Loucy (cell line): ENCODE results near the gene TAF11L11.
"Not testable (repeated sequence)": the region's sequence is repeated elsewhere in the genome, so short reads cannot be mapped to it uniquely, and the experiment has no call there.

Source experiments
- H2AFZ ChIP-seq: fragments of 200-600 bp; sonication (generic); 2 replicates; pipeline ENCODE4 v1.6.0; 2016; ENCODE audit warnings: antibody characterized with exemption, mild to moderate bottlenecking, low read length, moderate library complexity
- H3F3A ChIP-seq: fragments of 200-600 bp; 2 replicates; pipeline ENCODE4 v1.6.0; 2016; ENCODE audit warnings: antibody characterized with exemption, low read depth, mild to moderate bottlenecking
- H3K27me3 ChIP-seq: fragments of 200-600 bp; sonication (generic); 2 replicates; pipeline ENCODE4 v1.6.1; 2014; ENCODE audit warnings: low read length, mild to moderate bottlenecking; ENCODE audit not compliant: insufficient read depth, poor library complexity, severe bottlenecking
- H3K36me3 ChIP-seq: fragments of 200-600 bp; sonication (generic); 2 replicates; pipeline ENCODE4 v1.6.1; 2016; ENCODE audit warnings: low read length; ENCODE audit not compliant: insufficient read depth
- H3K4me1 ChIP-seq: fragments of 200-600 bp; sonication (generic); 2 replicates; pipeline ENCODE4 v1.5.1; 2014; ENCODE audit warnings: low read length, mild to moderate bottlenecking; ENCODE audit not compliant: insufficient read depth, poor library complexity, severe bottlenecking
- H3K4me2 ChIP-seq: fragments of 200-600 bp; sonication (generic); 2 replicates; pipeline ENCODE4 v1.6.0; 2014; ENCODE audit warnings: antibody characterized with exemption, low read length, low read depth, mild to moderate bottlenecking; ENCODE audit not compliant: poor library complexity, severe bottlenecking
- H3K4me3 ChIP-seq: fragments of 200-600 bp; sonication (generic); 2 replicates; pipeline ENCODE4 v1.5.1; 2014; ENCODE audit warnings: low read length, mild to moderate bottlenecking, mixed read lengths; ENCODE audit not compliant: poor library complexity, severe bottlenecking
- H3K79me2 ChIP-seq: fragments of 200-600 bp; sonication (generic); 2 replicates; pipeline ENCODE4 v1.6.1; 2014; ENCODE audit warnings: low read length; ENCODE audit not compliant: insufficient read depth
- H3K9ac ChIP-seq: fragments of 200-600 bp; sonication (generic); 2 replicates; pipeline ENCODE4 v1.6.0; 2014; ENCODE audit warnings: mild to moderate bottlenecking, low read depth, low read length, moderate library complexity; ENCODE audit not compliant: poor library complexity, severe bottlenecking
- H3K9me2 ChIP-seq: fragments of 200-600 bp; sonication (generic); replicated peaks from 2 replicates; pipeline ENCODE4 v1.6.1; 2016; ENCODE audit warnings: low read depth, low read length, mixed read lengths
- H3K9me3 ChIP-seq: fragments of 200-600 bp; sonication (generic); 2 replicates; pipeline ENCODE4 v1.6.1; 2014; ENCODE audit warnings: mild to moderate bottlenecking, antibody characterized with exemption, low read length, low read depth; ENCODE audit not compliant: insufficient read depth
- H4K20me1 ChIP-seq: fragments of 200-600 bp; sonication (generic); 2 replicates; pipeline ENCODE4 v1.6.0; 2014; ENCODE audit warnings: antibody characterized with exemption, low read length, mild to moderate bottlenecking; ENCODE audit not compliant: insufficient read depth, poor library complexity, severe bottlenecking

TAF11L11 gene

DNA sequence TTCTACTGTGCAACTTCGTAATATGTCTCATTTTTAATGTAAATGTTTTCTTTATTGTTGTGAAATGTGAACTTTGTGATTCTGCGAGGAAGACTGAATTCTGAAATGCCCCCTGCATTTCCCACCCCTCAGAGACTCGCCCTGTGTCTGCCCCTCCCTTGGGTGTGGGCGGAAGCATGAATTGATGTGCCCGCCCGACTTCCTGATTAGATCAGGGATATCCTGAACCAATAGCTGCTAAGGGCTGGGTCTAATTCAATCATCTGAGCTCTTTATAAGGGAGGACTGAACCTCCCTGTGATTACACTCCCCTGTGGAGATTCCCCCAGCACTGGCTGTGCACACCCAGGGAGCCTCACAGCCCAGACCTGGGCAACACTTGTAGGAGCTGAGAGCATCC lies at the start of gene TAF11L11:
TSS of gene TAF11L11 (plus strand) at position 304 of the 400 bp plus-strand sequence.
- H3K27me3 ChIP-seq, H3K9me3 ChIP-seq, H3K9ac ChIP-seq, H2AFZ ChIP-seq, H3K36me3 ChIP-seq, H3K9me2 ChIP-seq, H4K20me1 ChIP-seq, H3K4me1 ChIP-seq, H3K79me2 ChIP-seq, H3K4me3 ChIP-seq, H3F3A ChIP-seq, H3K4me2 ChIP-seq: not testable (repeated sequence)

DNA sequence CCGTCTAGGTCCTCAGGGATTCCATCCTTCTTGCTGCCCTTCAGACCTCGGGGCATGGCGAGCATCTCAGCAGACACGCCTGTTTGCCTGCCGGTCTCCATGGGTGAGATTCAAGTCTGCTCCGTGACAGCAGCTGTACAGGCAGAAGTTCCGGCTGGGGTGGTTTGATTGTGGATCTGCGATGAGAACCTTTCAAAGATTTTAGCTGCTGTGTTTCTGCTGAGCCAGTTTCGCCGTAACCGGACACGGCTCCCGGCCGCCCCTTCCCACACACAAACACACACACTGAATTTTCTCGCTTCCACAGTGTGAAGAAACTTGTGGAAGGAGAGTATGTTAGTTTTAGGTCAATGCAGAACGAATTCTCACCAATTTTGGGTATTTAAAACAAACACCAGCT lies 18.3 kb upstream of the TAF11L11 start, which contains the start of gene TAF11L7:
TSS of gene TAF11L7 (minus strand) at position 101 of the 400 bp plus-strand sequence.
- not testable (repeated sequence) for H3K27me3 ChIP-seq, H3K9me2 ChIP-seq, H3F3A ChIP-seq, H2AFZ ChIP-seq, H3K4me3 ChIP-seq, H3K4me1 ChIP-seq, H3K9me3 ChIP-seq, H3K36me3 ChIP-seq, H3K9ac ChIP-seq, H3K79me2 ChIP-seq, H3K4me2 ChIP-seq, H4K20me1 ChIP-seq

DNA sequence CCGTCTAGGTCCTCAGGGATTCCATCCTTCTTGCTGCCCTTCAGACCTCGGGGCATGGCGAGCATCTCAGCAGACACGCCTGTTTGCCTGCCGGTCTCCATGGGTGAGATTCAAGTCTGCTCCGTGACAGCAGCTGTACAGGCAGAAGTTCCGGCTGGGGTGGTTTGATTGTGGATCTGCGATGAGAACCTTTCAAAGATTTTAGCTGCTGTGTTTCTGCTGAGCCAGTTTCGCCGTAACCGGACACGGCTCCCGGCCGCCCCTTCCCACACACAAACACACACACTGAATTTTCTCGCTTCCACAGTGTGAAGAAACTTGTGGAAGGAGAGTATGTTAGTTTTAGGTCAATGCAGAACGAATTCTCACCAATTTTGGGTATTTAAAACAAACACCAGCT lies 13.1 kb upstream of the TAF11L11 start, which contains the start of gene TAF11L8:
TSS of gene TAF11L8 (minus strand) at position 101 of the 400 bp plus-strand sequence.
- H3K9me2 ChIP-seq, H3K9ac ChIP-seq, H3K9me3 ChIP-seq, H3K4me1 ChIP-seq, H3K79me2 ChIP-seq, H3K36me3 ChIP-seq, H4K20me1 ChIP-seq, H2AFZ ChIP-seq, H3F3A ChIP-seq, H3K4me2 ChIP-seq, H3K27me3 ChIP-seq, H3K4me3 ChIP-seq: not testable (repeated sequence)

DNA sequence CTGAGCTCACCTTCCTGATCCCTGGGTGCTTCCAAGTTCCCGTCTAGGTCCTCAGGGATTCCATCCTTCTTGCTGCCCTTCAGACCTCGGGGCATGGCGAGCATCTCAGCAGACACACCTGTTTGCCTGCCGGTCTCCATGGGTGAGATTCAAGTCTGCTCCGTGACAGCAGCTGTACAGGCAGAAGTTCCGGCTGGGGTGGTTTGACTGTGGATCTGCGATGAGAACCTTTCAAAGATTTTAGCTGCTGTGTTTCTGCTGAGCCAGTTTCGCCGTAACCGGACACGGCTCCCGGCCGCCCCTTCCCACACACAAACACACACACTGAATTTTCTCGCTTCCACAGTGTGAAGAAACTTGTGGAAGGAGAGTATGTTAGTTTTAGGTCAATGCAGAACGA lies 9.7 kb upstream of the TAF11L11 start, which contains the start of gene TAF11L9:
TSS of gene TAF11L9 (minus strand) at position 140 of the 400 bp plus-strand sequence.
- not testable (repeated sequence) for H3K4me3 ChIP-seq, H3K9me3 ChIP-seq, H2AFZ ChIP-seq, H3K4me1 ChIP-seq, H3K36me3 ChIP-seq, H3K9ac ChIP-seq, H3K4me2 ChIP-seq, H3K27me3 ChIP-seq, H3F3A ChIP-seq, H3K9me2 ChIP-seq, H3K79me2 ChIP-seq, H4K20me1 ChIP-seq

DNA sequence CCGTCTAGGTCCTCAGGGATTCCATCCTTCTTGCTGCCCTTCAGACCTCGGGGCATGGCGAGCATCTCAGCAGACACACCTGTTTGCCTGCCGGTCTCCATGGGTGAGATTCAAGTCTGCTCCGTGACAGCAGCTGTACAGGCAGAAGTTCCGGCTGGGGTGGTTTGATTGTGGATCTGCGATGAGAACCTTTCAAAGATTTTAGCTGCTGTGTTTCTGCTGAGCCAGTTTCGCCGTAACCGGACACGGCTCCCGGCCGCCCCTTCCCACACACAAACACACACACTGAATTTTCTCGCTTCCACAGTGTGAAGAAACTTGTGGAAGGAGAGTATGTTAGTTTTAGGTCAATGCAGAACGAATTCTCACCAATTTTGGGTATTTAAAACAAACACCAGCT lies 6.3 kb upstream of the TAF11L11 start, which contains the start of gene TAF11L10:
TSS of gene TAF11L10 (minus strand) at position 101 of the 400 bp plus-strand sequence.
- not testable (repeated sequence) for H3K4me3 ChIP-seq, H3K79me2 ChIP-seq, H2AFZ ChIP-seq, H3K4me2 ChIP-seq, H3K9ac ChIP-seq, H3K9me2 ChIP-seq, H3K4me1 ChIP-seq, H4K20me1 ChIP-seq, H3K36me3 ChIP-seq, H3K9me3 ChIP-seq, H3F3A ChIP-seq, H3K27me3 ChIP-seq
